ENCODE data around the gene KCNJ12. TPM values are rescaled to one million over a fixed set of nuclear protein-coding genes. Genes with fewer than 3 reads are reported as not detected.

KCNJ12 gene
- total and polyA plus RNA-seq, 2 of the 4 experiments (the other 2 are of a cell fraction): under 0.01 to 0.10 TPM

DNA sequence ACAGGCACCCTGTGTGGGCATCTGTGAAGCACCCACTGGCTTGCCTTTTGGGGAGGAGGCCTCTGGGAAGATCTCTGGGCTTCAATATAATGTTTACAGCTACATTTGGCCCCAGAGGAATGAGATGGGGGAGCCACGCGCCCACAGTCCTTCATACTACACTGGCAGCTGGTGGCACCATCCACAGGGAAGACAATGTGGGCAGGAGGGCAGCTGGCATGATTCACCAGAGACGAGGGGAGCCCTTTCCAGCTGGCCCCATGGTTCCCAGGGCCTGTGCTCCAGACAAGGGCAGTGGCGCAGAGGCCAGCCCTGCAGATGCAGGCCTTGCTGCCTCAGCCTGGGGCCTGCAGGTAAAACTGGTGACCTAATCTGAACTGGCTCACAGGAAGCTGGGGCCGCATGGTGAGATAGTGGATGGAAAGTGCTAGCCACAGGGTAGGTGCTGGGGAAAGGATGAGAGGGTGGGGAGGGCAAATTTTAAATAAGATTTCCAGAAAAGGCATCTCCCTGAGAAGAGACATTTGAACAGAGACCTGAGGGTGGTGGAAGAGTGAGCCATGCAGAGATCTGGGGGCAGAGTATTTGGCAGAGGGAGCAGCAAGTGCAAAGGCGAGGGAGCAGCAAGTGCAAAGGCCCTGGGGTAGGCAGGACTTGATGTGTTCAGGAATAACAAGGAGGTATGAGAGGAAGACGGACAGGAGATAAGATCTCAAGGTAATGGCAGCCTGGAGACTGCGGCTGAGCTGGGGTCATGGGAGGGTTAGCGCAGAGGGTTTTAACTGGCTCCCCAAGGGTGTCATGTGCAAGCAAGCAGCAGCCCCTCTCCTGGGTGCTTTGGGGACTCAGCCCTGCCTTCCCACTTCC is 12.1 kb upstream of the KCNJ12 start:
- Histone ChIP-seq H2BK15ac (ENCODE audit: low read depth, low read length) (no peak overlapping the region), H2AK9ac (replicated peaks; ENCODE audit: low read depth, low read length, poor library complexity) (no peak overlapping the region), H2BK120ac (ENCODE audit: low read depth, low read length) (no peak overlapping the region), H3K4ac (ENCODE audit: low read depth, low read length) (no peak overlapping the region), H2BK20ac (ENCODE audit: low read depth, low read length) (no peak overlapping the region), H4K5ac (ENCODE audit: low read depth, low read length) (no peak overlapping the region), H3K18ac (ENCODE audit: low read depth, low read length) (no peak overlapping the region), H3K4me1 (ENCODE audit: control insufficient read depth, insufficient read depth, low read length) (no peaks in the 10 kb centered on the region), H3K9ac (ENCODE audit: low read depth, low read length) (no peak overlapping the region), H3K14ac (replicated peaks; ENCODE audit: low read depth, low read length) (no peak overlapping the region), H2BK5ac (ENCODE audit: low read depth, low read length, poor library complexity, severe bottlenecking) (no peak overlapping the region), H4K91ac (ENCODE audit: insufficient read depth, low read depth, low read length) (no peak overlapping the region), H4K8ac (ENCODE audit: low read depth in 2 of 2, low read length in 2 of 2) (no peak overlapping the region), H3K9me1 (ENCODE audit: insufficient read depth, low read length) (no peaks in the 10 kb centered on the region), H3K27ac (ENCODE audit: insufficient read depth, low read length) (no peak overlapping the region), H3K4me3 (ENCODE audit: insufficient read depth, low read depth, low read length) (no peak overlapping the region), H3K56ac (ENCODE audit: extremely low read depth, insufficient read depth, low read length) (no peak overlapping the region), H3K23ac (ENCODE audit: low read depth, low read length) (no peak overlapping the region), H3K4me2 (ENCODE audit: low read depth, low read length) (no peak overlapping the region), H3K9me3 (ENCODE audit: control insufficient read depth, insufficient read depth, low read length) (no peaks in the 10 kb centered on the region), H2AFZ (replicated peaks; ENCODE audit: low read length, poor library complexity) (no peak overlapping the region), H4K20me1 (ENCODE audit: insufficient read depth, low read length) (no peaks in the 10 kb centered on the region; the same call in 1 of the 2 replicates), H3K36me3 (ENCODE audit: control insufficient read depth, insufficient read depth, low read length) (no peaks in the 10 kb centered on the region), H3K79me1 (ENCODE audit: low read depth in 1 of 2, low read length in 2 of 2) (no peaks in the 10 kb centered on the region), H2AK5ac (ENCODE audit: low read depth, low read length) (no peak overlapping the region), H3K27me3 (ENCODE audit: control insufficient read depth, insufficient read depth, low read length) (peaks cover 49% of the 10 kb centered on the region)
- no peak for ATAC-seq (ENCODE audit: low read depth)
- 60% methylated on average over 3 of the region's 9 CpGs; no CpG with 5 or more reads in 1 of the 2 experiments for WGBS, 2 experiments (ENCODE audit: extremely low coverage in 2 of 2, insufficient read length in 1 of 2)
- intact Hi-C loops (cut with micrococcal nuclease) (no loop called here), in situ Hi-C loops (cut with MboI; ENCODE audit: low sequenced_read_pairs) (no loop called here), dilution Hi-C loops (cut with HindIII; ENCODE audit: low sequenced_read_pairs, unreplicated experiment) (no loop called here)
- BruUV-seq (replicated peaks): no TSS peak
- TF ChIP-seq RFX5 (IDR thresholded peaks at IDR 0.05; ENCODE audit: low read depth, low read length): no peak
- no peak for TF ChIP-seq RAD21 (IDR thresholded peaks at IDR 0.05; ENCODE audit: low read length)
- no peak for TF ChIP-seq MAFK (IDR thresholded peaks at IDR 0.05; ENCODE audit: low read depth, low read length)
- TF ChIP-seq, protein P1, sequence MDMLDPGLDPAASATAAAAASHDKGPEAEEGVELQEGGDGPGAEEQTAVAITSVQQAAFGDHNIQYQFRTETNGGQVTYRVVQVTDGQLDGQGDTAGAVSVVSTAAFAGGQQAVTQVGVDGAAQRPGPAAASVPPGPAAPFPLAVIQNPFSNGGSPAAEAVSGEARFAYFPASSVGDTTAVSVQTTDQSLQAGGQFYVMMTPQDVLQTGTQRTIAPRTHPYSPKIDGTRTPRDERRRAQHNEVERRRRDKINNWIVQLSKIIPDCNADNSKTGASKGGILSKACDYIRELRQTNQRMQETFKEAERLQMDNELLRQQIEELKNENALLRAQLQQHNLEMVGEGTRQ (IDR thresholded peaks at IDR 0.05; ENCODE audit: low read depth, low read length): no peak
- TF ChIP-seq FOS (IDR thresholded peaks at IDR 0.05; ENCODE audit: low read depth, low read length): no peak
- no peak for TF ChIP-seq POLR2A (IDR thresholded peaks at IDR 0.05; ENCODE audit: low read depth, low read length)
- no peak for TF ChIP-seq CHD1 (IDR thresholded peaks at IDR 0.05; ENCODE audit: low read depth, low read length)
- no peak for TF ChIP-seq BHLHE40 (IDR thresholded peaks at IDR 0.05; ENCODE audit: low read depth, low read length)
- TF ChIP-seq, protein P2, sequence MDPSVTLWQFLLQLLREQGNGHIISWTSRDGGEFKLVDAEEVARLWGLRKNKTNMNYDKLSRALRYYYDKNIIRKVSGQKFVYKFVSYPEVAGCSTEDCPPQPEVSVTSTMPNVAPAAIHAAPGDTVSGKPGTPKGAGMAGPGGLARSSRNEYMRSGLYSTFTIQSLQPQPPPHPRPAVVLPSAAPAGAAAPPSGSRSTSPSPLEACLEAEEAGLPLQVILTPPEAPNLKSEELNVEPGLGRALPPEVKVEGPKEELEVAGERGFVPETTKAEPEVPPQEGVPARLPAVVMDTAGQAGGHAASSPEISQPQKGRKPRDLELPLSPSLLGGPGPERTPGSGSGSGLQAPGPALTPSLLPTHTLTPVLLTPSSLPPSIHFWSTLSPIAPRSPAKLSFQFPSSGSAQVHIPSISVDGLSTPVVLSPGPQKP (IDR thresholded peaks at IDR 0.05; ENCODE audit: borderline replicate concordance, low read depth, low read length): no peak
- no peak for TF ChIP-seq MXI1 (IDR thresholded peaks at IDR 0.05; ENCODE audit: borderline replicate concordance, low read depth, low read length)
- no peak for TF ChIP-seq MAZ (IDR thresholded peaks at IDR 0.05; ENCODE audit: borderline replicate concordance, low read depth, low read length)
- TF ChIP-seq NFE2L2 (IDR thresholded peaks at IDR 0.05; ENCODE audit: low read depth, low read length): no peak
- TF ChIP-seq RCOR1 (IDR thresholded peaks at IDR 0.05; ENCODE audit: insufficient replicate concordance, low read length): no peak
- ChIA-PET POLR2A (ENCODE audit: unreplicated experiment) (no interaction called here), CTCF (no interaction called here)
- no peak for DNase-seq
